B cell (primary cell): ENCODE measurements around the gene PPP3R1. TPM values are rescaled to one million over a fixed set of nuclear protein-coding genes. Genes with fewer than 3 reads are reported as not detected.

Experiments used
- ATAC-seq: fragments of 200-7000 bp; cut with Tn5 transposase; one replicate; pipeline ENCODE4 v1.10.0; 2021; ENCODE audit warnings: low read depth, mild to moderate bottlenecking, moderate number of reproducible peaks, moderate library complexity
- CTCF ChIA-PET: fragments of 350-600 bp; sonication (Branson Sonifier 250); formaldehyde crosslinking; loops from one replicate; lab custom pipeline; 2021; ENCODE audit warnings: antibody characterized with exemption, inconsistent platforms; lab: Charles Lee
- POLR2A ChIA-PET: fragments of 350-600 bp; sonication (Branson Sonifier 250); formaldehyde crosslinking; loops from one replicate; lab custom pipeline; 2021; ENCODE audit warnings: antibody characterized with exemption; lab: Charles Lee
- DNase-seq: peaks from one replicate; pipeline ENCODE4 v3.0.0; 2013
- H2AFZ ChIP-seq: 2 replicates; pipeline ENCODE4 v1.6.1; 2012; ENCODE audit warnings: mild to moderate bottlenecking, low read depth, low read length; ENCODE audit not compliant: insufficient read depth, poor library complexity, severe bottlenecking
- H3K27ac ChIP-seq, 2 donors: 1 replicate in 1 of 2; 2 replicates in 1 of 2; pipeline ENCODE4 v1.5.1; 2012 to 2013; ENCODE audit warnings: low read length in 2 of 2, mild to moderate bottlenecking in 2 of 2, moderate library complexity in 1 of 2
- H3K27me3 ChIP-seq, 4 experiments: fragments of 200-600 bp in 1 of 4; sonication (generic) in 1 of 4; replicated peaks in 1 of 4; 1 replicate in 2 of 4; 2 replicates in 2 of 4; pipeline versions ENCODE4 v1.6.1 to v1.7.0; 2013 to 2016; ENCODE audit warnings: low read length in 3 of 4, mild to moderate bottlenecking in 2 of 4, mixed read lengths in 1 of 4, moderate library complexity in 1 of 4; ENCODE audit not compliant: insufficient read depth in 4 of 4, control insufficient read depth in 3 of 4; ENCODE audit errors: control extremely low read depth in 1 of 4
- H3K36me3 ChIP-seq, 2 experiments: replicated peaks in 1 of 2; 1 replicate in 1 of 2; 2 replicates in 1 of 2; pipeline versions ENCODE4 v1.6.1 to v1.7.1; 2013; ENCODE audit warnings: low read length in 1 of 2; ENCODE audit not compliant: insufficient read depth in 2 of 2, control insufficient read depth in 1 of 2; ENCODE audit errors: control extremely low read depth in 1 of 2, extremely low read depth in 1 of 2
- H3K4me1 ChIP-seq, 2 donors: fragments of 200-600 bp in 1 of 2; sonication (generic) in 1 of 2; 1 replicate in 1 of 2; 2 replicates in 1 of 2; pipeline versions ENCODE4 v1.5.1 to v1.6.1; 2013 to 2017; ENCODE audit warnings: low read length in 2 of 2; ENCODE audit not compliant: control insufficient read depth in 2 of 2, insufficient read depth in 2 of 2
- H3K4me2 ChIP-seq: replicated peaks from 2 replicates; pipeline ENCODE3; 2012; ENCODE audit warnings: mild to moderate bottlenecking, low read depth, low read length; ENCODE audit not compliant: poor library complexity, severe bottlenecking
- H3K4me3 ChIP-seq, 5 experiments: fragments of 200-600 bp in 1 of 5; sonication (generic) in 1 of 5; 1 replicate in 3 of 5; 2 replicates in 2 of 5; pipeline versions ENCODE4 v1.5.1 to v1.7.0; 2011 to 2016; ENCODE audit warnings: low read length in 4 of 5, mild to moderate bottlenecking in 4 of 5, low read depth in 2 of 5, control low read depth in 1 of 5, moderate library complexity in 1 of 5; ENCODE audit not compliant: insufficient read depth in 1 of 5; ENCODE audit errors: control extremely low read depth in 1 of 5, extremely low read depth in 1 of 5
- H3K79me2 ChIP-seq: fragments of 200-600 bp; sonication (generic); one replicate; pipeline ENCODE4 v1.6.0; 2016; ENCODE audit warnings: low read length; ENCODE audit not compliant: control insufficient read depth, insufficient read depth
- H3K9ac ChIP-seq: fragments of 200-600 bp; sonication (generic); 2 replicates; pipeline ENCODE4 v1.6.1; 2017; ENCODE audit warnings: mild to moderate bottlenecking, low read length, moderate library complexity
- H3K9me3 ChIP-seq, 3 donors: one replicate each; pipeline versions ENCODE4 v1.6.1 to v1.7.1; 2013; ENCODE audit warnings: low read length in 2 of 3; ENCODE audit not compliant: control insufficient read depth in 2 of 3, insufficient read depth in 1 of 3; ENCODE audit errors: control extremely low read depth in 1 of 3
- H4K20me1 ChIP-seq: 2 replicates; pipeline ENCODE4 v1.6.0; 2012; ENCODE audit warnings: mild to moderate bottlenecking, low read length; ENCODE audit not compliant: insufficient read depth, control insufficient read depth, poor library complexity, severe bottlenecking
- H3K27ac Mint-ChIP-seq: one replicate; pipeline ENCODE4 v1.8.0; 2021; ENCODE audit warnings: mixed read lengths
- H3K27me3 Mint-ChIP-seq: one replicate; pipeline ENCODE4 v1.8.0; 2021; ENCODE audit warnings: mixed read lengths
- H3K4me1 Mint-ChIP-seq: one replicate; pipeline ENCODE4 v1.8.0; 2021; ENCODE audit warnings: mixed read lengths
- H3K4me3 Mint-ChIP-seq: one replicate; pipeline ENCODE4 v1.8.0; 2021; ENCODE audit warnings: mixed read lengths
- H3K9me3 Mint-ChIP-seq: one replicate; pipeline ENCODE4 v1.8.0; 2022; ENCODE audit warnings: mixed read lengths; ENCODE audit not compliant: insufficient read depth
- EZH2 ChIP-seq: IDR thresholded peaks from 2 replicates; pipeline ENCODE4 v1.6.1; 2012; ENCODE audit warnings: borderline replicate concordance, low read depth, mild to moderate bottlenecking, moderate library complexity, low read length; ENCODE audit not compliant: insufficient read depth, poor library complexity, severe bottlenecking
- WGBS: methylation state at CpG from one replicate; pipeline ENCODE4 v1.1.5; 2013; ENCODE audit warnings: missing lambda C conversion rate; ENCODE audit not compliant: insufficient coverage; 5-methylcytosine and 5-hydroxymethylcytosine counted together
- intact Hi-C: fragments of 100-400 bp; cut with micrococcal nuclease; formaldehyde crosslinking; loops from one replicate; pipeline ENCODE4 v1.10.0; 2022
- polyA plus RNA-seq: library from polyadenylated mRNA; depleted of rRNA; stranded (reverse); fragments of >200 nt; gene quantifications from 2 replicates; pipeline ENCODE4 v1.2.3, GENCODE V29; 2012
- total RNA-seq, 2 donors: library from RNA; stranded (reverse); fragments of 120-200 nt in 1 of 2; gene quantifications; 1 replicate in 1 of 2; 2 replicates in 1 of 2; pipeline versions ENCODE4 v1.2.3 to v1.2.4, GENCODE V29; 2013 to 2022
- TF ChIP-seq, protein P1 (sequence below): fragments of 200-600 bp; IDR thresholded peaks from one replicate; pipeline ENCODE4 v1.8.0; 2022; ENCODE audit warnings: antibody characterized with exemption, mild to moderate bottlenecking

PPP3R1 gene
- total and polyA plus RNA-seq, 2 donors (not counting 1 experiment from before 2014, with no cell fraction given), result 17.9 to 55.6 TPM

- TF ChIP-seq, protein P1, sequence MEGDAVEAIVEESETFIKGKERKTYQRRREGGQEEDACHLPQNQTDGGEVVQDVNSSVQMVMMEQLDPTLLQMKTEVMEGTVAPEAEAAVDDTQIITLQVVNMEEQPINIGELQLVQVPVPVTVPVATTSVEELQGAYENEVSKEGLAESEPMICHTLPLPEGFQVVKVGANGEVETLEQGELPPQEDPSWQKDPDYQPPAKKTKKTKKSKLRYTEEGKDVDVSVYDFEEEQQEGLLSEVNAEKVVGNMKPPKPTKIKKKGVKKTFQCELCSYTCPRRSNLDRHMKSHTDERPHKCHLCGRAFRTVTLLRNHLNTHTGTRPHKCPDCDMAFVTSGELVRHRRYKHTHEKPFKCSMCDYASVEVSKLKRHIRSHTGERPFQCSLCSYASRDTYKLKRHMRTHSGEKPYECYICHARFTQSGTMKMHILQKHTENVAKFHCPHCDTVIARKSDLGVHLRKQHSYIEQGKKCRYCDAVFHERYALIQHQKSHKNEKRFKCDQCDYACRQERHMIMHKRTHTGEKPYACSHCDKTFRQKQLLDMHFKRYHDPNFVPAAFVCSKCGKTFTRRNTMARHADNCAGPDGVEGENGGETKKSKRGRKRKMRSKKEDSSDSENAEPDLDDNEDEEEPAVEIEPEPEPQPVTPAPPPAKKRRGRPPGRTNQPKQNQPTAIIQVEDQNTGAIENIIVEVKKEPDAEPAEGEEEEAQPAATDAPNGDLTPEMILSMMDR, result no peak
- TF ChIP-seq EZH2, result no peak
- H3K9ac ChIP-seq, result no peak overlapping the region
- peaks cover 5% of the 10 kb centered on the region for H3K79me2 ChIP-seq
- H3K27me3 ChIP-seq, result no peaks in the 10 kb centered on the region
- no peaks in the 10 kb centered on the region for H3K9me3 ChIP-seq
- H3K27ac Mint-ChIP-seq, result no peak overlapping the region
- H3K4me2 ChIP-seq, result no peak overlapping the region
- H3K27me3 Mint-ChIP-seq, result no peaks in the 10 kb centered on the region
- peaks cover 20% of the 10 kb centered on the region for H3K4me1 Mint-ChIP-seq
- peaks cover 9 to 46% of the 10 kb centered on the region in 2 experiments for H3K36me3 ChIP-seq
- H2AFZ ChIP-seq, result no peak overlapping the region
- no peak overlapping the region for H3K4me3 Mint-ChIP-seq
- H3K4me1 ChIP-seq, result peaks cover 12 to 15% of the 10 kb centered on the region in 2 donors
- intact Hi-C loops, result no loop called here
- ATAC-seq, result no peak
- CTCF ChIA-PET, result interaction anchor here (0.6 to 3.3 kb wide), 11 partner anchors 11 to 272 kb away, joined by 3 to 13 read pairs (median 4); partner anchors contain the start of gene PNO1
- H4K20me1 ChIP-seq, result no peaks in the 10 kb centered on the region
- no peak overlapping the region for H3K27ac ChIP-seq
- DNase-seq, result no peak
- H3K4me3 ChIP-seq, result no peak overlapping the region
- WGBS, result no CpG with 5 or more reads among the region's 4 CpGs
- no peaks in the 10 kb centered on the region for H3K9me3 Mint-ChIP-seq
- POLR2A ChIA-PET, result no interaction called here
Measured at GRCh38 chr2:68169308-68169707, 83.0 kb downstream of the PPP3R1 start.

- Histone ChIP-seq H3K27me3 (no peaks in the 10 kb centered on the region), H3K4me2 (no peak overlapping the region), H3K9ac (no peak overlapping the region), H3K36me3 (peaks cover 14 to 63% of the 10 kb centered on the region in 2 experiments), H3K4me3 (no peak overlapping the region), H3K79me2 (peaks cover 11% of the 10 kb centered on the region), H2AFZ (no peak overlapping the region), H3K9me3 (no peaks in the 10 kb centered on the region), H4K20me1 (no peaks in the 10 kb centered on the region), H3K27ac (no peak overlapping the region), H3K4me1 (no peaks in the 10 kb centered on the region)
- Mint-ChIP-seq H3K27ac (no peak overlapping the region), H3K27me3 (no peaks in the 10 kb centered on the region), H3K4me1 (peaks cover 7% of the 10 kb centered on the region), H3K9me3 (no peaks in the 10 kb centered on the region), H3K4me3 (no peak overlapping the region)
- intact Hi-C loops, result no loop called here
- CTCF ChIA-PET, result interaction anchor here (1.5 to 2.4 kb wide), 3 partner anchors 15 to 45 kb away, joined by 4 to 8 read pairs (median 5); no protein-coding TSS in a partner anchor
- DNase-seq, result no peak
- ATAC-seq, result no peak
- 100% methylated on average over 3 of the region's 3 CpGs for WGBS
- POLR2A ChIA-PET, result interaction anchor here (1.0 kb wide), 1 partner anchor 10 kb away, joined by 3 read pairs; the partner anchor contains the start of gene PNO1
- TF ChIP-seq EZH2, result no peak
- TF ChIP-seq, protein P1, result no peak
Measured at GRCh38 chr2:68167186-68167585, 85.1 kb downstream of the PPP3R1 start.
